Left ventricle myocardium superior (tissue), 1 donor: Measurements from ENCODE around the gene FAM161B. TPM values are rescaled to one million over a fixed set of nuclear protein-coding genes. Genes with fewer than 3 reads are reported as not detected.
A peak's percentile ranks its signal among the peaks of the same experiment; 100 is the strongest.
"Not testable (repeated sequence)": the region's sequence is repeated elsewhere in the genome, so short reads cannot be mapped to it uniquely, and the experiment has no call there.

Source experiments
- ATAC-seq: fragments of 200-7000 bp; cut with Tn5 transposase; one replicate; pipeline ENCODE4 v1.9.1; 2020; ENCODE audit warnings: mild to moderate bottlenecking, moderate library complexity
- DNase-seq: peaks from one replicate; pipeline ENCODE4 v3.0.0-alpha.2; 2020
- intact Hi-C: fragments of 100-400 bp; cut with micrococcal nuclease; formaldehyde crosslinking; loops from one replicate; pipeline ENCODE4 v1.11.0; 2022
- long read RNA-seq: library from polyadenylated mRNA; unstranded; transcript quantifications from one replicate; pipeline ENCODE4 v2.0.0, GENCODE V29; 2021
- total RNA-seq: library from RNA; stranded (reverse); fragmentation: NEBNext Ultra II Directional; extraction: Animal tissue kit (Norgen Biotek cat#: 25700); gene quantifications from one replicate; pipeline ENCODE4 v1.2.1, GENCODE V29; 2021
- donor health status: DM: no; HTN: yes; CAD: no; lungs with severe emphysema.

Gene FAM161B
- total RNA-seq: 3.8 TPM
- long read RNA-seq, full-length matches to known transcripts: 3 of 5 reads
- long read RNA-seq, partial matches to known transcripts: 2 of 5 reads
- long read RNA-seq, other reads (novel, unspliced or antisense): 0 of 5 reads

GRCh38 chr14:73949752-73950734, at the start of gene FAM161B, which contains the start of gene COQ6:
FAM161B (minus strand) TSS chr14:73950094; CDS start chr14:73950026, 68 bp downstream.
COQ6 (plus strand) TSS chr14:73950302; CDS start chr14:73950333, 31 bp downstream.
- peak; percentile 95 for DNase-seq
- peak; percentile 98 for ATAC-seq
- intact Hi-C loops: no loop called here

- no peak for DNase-seq
- intact Hi-C loops: no loop called here
- ATAC-seq: no peak
Measured at GRCh38 chr14:73998726-73999125, 48.8 kb upstream of the FAM161B start.

GRCh38 chr14:73997944-73998447, 48.1 kb upstream of the FAM161B start:
- intact Hi-C loops: no loop called here
- DNase-seq (no peak), ATAC-seq (no peak)

- intact Hi-C loops: no loop called here
- no peak for ATAC-seq
Measured at GRCh38 chr14:73997108-73997943, 47.4 kb upstream of the FAM161B start.

GRCh38 chr14:73996731-73997107, 46.8 kb upstream of the FAM161B start:
- intact Hi-C loops: no loop called here
- DNase-seq: no peak
- ATAC-seq: no peak

More at GRCh38 chr14:73997108-73997943, 47.4 kb upstream of the FAM161B start:
- DNase-seq: no peak

- ATAC-seq: no peak
- DNase-seq: no peak
- intact Hi-C loops: no loop called here
Measured at GRCh38 chr14:73995977-73996378, 46.1 kb upstream of the FAM161B start.

GRCh38 chr14:73994926-73995325, 45.0 kb upstream of the FAM161B start:
- intact Hi-C loops, DNase-seq, ATAC-seq: not testable (repeated sequence)

- DNase-seq (no peak), ATAC-seq (no peak)
- intact Hi-C loops: no loop called here
Measured at GRCh38 chr14:73991092-73991491, 41.2 kb upstream of the FAM161B start.

GRCh38 chr14:73988656-73989055, 38.8 kb upstream of the FAM161B start:
- ATAC-seq, DNase-seq, intact Hi-C loops: not testable (repeated sequence)

GRCh38 chr14:73988065-73988464, 38.2 kb upstream of the FAM161B start:
- intact Hi-C loops: no loop called here
- DNase-seq (no peak), ATAC-seq (no peak)

- intact Hi-C loops: no loop called here
- DNase-seq (no peak), ATAC-seq (no peak)
Measured at GRCh38 chr14:73977896-73978295, 28.0 kb upstream of the FAM161B start.

- no peak for DNase-seq
- ATAC-seq: no peak
- intact Hi-C loops: no loop called here
Measured at GRCh38 chr14:73976125-73976524, 26.2 kb upstream of the FAM161B start.

GRCh38 chr14:73973497-73973896, 23.6 kb upstream of the FAM161B start:
- intact Hi-C loops: no loop called here
- DNase-seq (no peak), ATAC-seq (peak; percentile 45)

GRCh38 chr14:73968885-73969284, 19.0 kb upstream of the FAM161B start:
- ATAC-seq: no peak
- no peak for DNase-seq
- intact Hi-C loops: no loop called here

- DNase-seq (no peak), ATAC-seq (no peak)
Measured at GRCh38 chr14:73965216-73965615, 15.3 kb upstream of the FAM161B start.

GRCh38 chr14:73961192-73961591, 11.3 kb upstream of the FAM161B start:
- ATAC-seq: no peak
- DNase-seq: no peak
- intact Hi-C loops: no loop called here

More at GRCh38 chr14:73965216-73965615, 15.3 kb upstream of the FAM161B start:
- intact Hi-C loops: no loop called here

- ATAC-seq: no peak
- no peak for DNase-seq
- intact Hi-C loops: no loop called here
Measured at GRCh38 chr14:73958591-73958990, 8.7 kb upstream of the FAM161B start.

- ATAC-seq (no peak), DNase-seq (no peak)
- intact Hi-C loops: no loop called here
Measured at GRCh38 chr14:73955674-73956073, 5.8 kb upstream of the FAM161B start.

- ATAC-seq: no peak
- intact Hi-C loops: no loop called here
Measured at GRCh38 chr14:73953731-73954130, 3.8 kb upstream of the FAM161B start.

More at GRCh38 chr14:73953731-73954130, 3.8 kb upstream of the FAM161B start:
- no peak for DNase-seq
